ENCODE data around the gene POTEI.
"Not testable (repeated sequence)": the region's sequence is repeated elsewhere in the genome, so short reads cannot be mapped to it uniquely, and the experiment has no call there.

- TF ChIP-seq CTCF, EZH2 (IDR thresholded peaks at IDR 0.05): not testable (repeated sequence)
Observed at GRCh38 chr2:130543785-130544528, 34.8 kb upstream of the POTEI start.
